Stomach (tissue), 4 donors: ENCODE results near the gene SIRPB2.

Experiments
- CTCF ChIP-seq, 7 experiments: fragments of 450-650 bp in 4 of 7; fragments of 200-600 bp in 3 of 7; sonication (generic) in 3 of 7; IDR thresholded peaks; one replicate each; pipeline ENCODE4 v1.5.1; 2016 to 2019; ENCODE audit warnings: antibody characterized with exemption in 7 of 7, control low read depth in 2 of 7, mild to moderate bottlenecking in 1 of 7
- EP300 ChIP-seq: sonication (generic); formaldehyde crosslinking; IDR thresholded peaks from one replicate; pipeline ENCODE4 v1.6.1; 2017; ENCODE audit warnings: antibody characterized with exemption
- POLR2A ChIP-seq, 4 donors: fragments of 450-650 bp; IDR thresholded peaks; one replicate each; pipeline ENCODE4 v1.6.1; 2016; ENCODE audit warnings: antibody characterized with exemption in 4 of 4, control low read depth in 2 of 4, mild to moderate bottlenecking in 1 of 4, moderate library complexity in 1 of 4

GRCh38 chr20:1537731-1538058 lies 46.5 kb upstream of the SIRPB2 start:
- TF ChIP-seq POLR2A (IDR thresholded peaks at IDR 0.05) (no peak), EP300 (no peak), CTCF (IDR thresholded peaks at IDR 0.05) (no peak)
